ENCODE data around the gene MBTD1.

DNA sequence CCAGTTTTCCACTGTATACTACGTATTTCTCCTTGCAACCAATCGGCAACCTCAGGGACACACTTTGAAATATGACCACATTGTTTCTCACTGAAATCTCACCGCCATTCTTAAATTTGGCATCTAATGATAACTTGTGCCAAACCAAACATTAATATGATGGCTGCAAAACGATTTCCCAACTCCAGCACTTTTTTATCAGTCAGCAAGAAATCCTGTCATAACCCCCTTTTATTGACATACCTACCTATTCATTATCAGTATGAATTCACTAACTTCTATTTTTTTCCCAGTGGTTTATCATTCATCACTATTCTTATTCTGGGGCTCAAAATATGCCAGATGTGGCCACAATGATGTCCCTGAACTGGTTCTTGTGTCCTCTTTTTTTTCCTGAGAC is 15.8 kb downstream of the MBTD1 start:
- TF ChIP-seq, protein P1, sequence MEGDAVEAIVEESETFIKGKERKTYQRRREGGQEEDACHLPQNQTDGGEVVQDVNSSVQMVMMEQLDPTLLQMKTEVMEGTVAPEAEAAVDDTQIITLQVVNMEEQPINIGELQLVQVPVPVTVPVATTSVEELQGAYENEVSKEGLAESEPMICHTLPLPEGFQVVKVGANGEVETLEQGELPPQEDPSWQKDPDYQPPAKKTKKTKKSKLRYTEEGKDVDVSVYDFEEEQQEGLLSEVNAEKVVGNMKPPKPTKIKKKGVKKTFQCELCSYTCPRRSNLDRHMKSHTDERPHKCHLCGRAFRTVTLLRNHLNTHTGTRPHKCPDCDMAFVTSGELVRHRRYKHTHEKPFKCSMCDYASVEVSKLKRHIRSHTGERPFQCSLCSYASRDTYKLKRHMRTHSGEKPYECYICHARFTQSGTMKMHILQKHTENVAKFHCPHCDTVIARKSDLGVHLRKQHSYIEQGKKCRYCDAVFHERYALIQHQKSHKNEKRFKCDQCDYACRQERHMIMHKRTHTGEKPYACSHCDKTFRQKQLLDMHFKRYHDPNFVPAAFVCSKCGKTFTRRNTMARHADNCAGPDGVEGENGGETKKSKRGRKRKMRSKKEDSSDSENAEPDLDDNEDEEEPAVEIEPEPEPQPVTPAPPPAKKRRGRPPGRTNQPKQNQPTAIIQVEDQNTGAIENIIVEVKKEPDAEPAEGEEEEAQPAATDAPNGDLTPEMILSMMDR (conservative IDR thresholded peaks at IDR 0.05) = no peak
- TF ChIP-seq EZH2 (IDR thresholded peaks at IDR 0.05; ENCODE audit: low read depth) = no peak
